ENCODE results near the gene MMD2. TPM values are rescaled to one million over a fixed set of nuclear protein-coding genes. Genes with fewer than 3 reads are reported as not detected.

MMD2 gene
- not detected in 2 replicates for total RNA-seq
- long read RNA-seq = 0 reads

GRCh38 chr7:4958477-4959301 lies at the start of gene MMD2:
TSS of gene MMD2 (minus strand) at chr7:4959187. CDS start at chr7:4959017, 170 bp downstream.
- Mint-ChIP-seq H3K27me3 (peaks cover 55% of the 10 kb centered on the region), H3K36me3 (ENCODE audit: insufficient read depth) (no peaks in the 10 kb centered on the region), H3K9me3 (ENCODE audit: low read depth) (peaks cover 3% of the 10 kb centered on the region), H3K4me3 (ENCODE audit: low read depth) (peak within 1 kb of the TSS; percentile 73), H3K27ac (no peak within 1 kb of the TSS), H3K4me1 (ENCODE audit: low read depth) (peaks cover 5% of the 10 kb centered on the region)
- DNase-seq (ENCODE audit: low spot score, unreplicated experiment) = no peak
- no peak for TF ChIP-seq CTCF (IDR thresholded peaks at IDR 0.05; ENCODE audit: unreplicated experiment)

GRCh38 chr7:5005066-5005465 lies 46.1 kb upstream of the MMD2 start:
- TF ChIP-seq CTCF (IDR thresholded peaks at IDR 0.05; ENCODE audit: unreplicated experiment) = no peak
- Mint-ChIP-seq H3K27ac (no peak overlapping the region), H3K4me3 (ENCODE audit: low read depth) (no peak overlapping the region), H3K9me3 (ENCODE audit: low read depth) (peaks cover 6% of the 10 kb centered on the region), H3K4me1 (ENCODE audit: low read depth) (no peaks in the 10 kb centered on the region), H3K36me3 (ENCODE audit: insufficient read depth) (peaks cover 24% of the 10 kb centered on the region), H3K27me3 (no peaks in the 10 kb centered on the region)
- DNase-seq (ENCODE audit: low spot score, unreplicated experiment) = no peak

DNA sequence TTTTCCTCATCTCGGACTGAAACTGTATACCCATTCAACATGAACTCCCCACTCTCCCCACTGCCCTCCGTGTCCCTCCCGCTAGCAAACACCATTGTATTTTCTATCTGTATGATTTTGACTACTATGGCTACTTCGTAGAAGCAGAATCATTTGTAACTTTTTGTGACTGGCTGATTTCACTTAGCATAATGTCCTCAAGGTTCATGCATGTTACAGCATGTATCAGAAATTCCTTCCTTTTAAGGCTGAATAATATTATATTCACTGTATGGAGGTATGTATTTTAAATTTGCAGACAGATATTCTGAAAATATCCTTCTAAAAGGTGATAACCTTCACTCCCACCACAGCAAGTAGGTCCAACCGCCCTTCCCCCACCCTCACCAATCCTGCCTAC lies 42.9 kb upstream of the MMD2 start:
- H3K4me1 Mint-ChIP-seq (ENCODE audit: low read depth) = no peaks in the 10 kb centered on the region
- H3K27me3 Mint-ChIP-seq = no peaks in the 10 kb centered on the region
- H3K36me3 Mint-ChIP-seq (ENCODE audit: insufficient read depth) = peaks cover 15% of the 10 kb centered on the region
- DNase-seq (ENCODE audit: low spot score, unreplicated experiment) = no peak
- H3K9me3 Mint-ChIP-seq (ENCODE audit: low read depth) = no peaks in the 10 kb centered on the region
- TF ChIP-seq CTCF (IDR thresholded peaks at IDR 0.05; ENCODE audit: unreplicated experiment) = no peak
- no peak overlapping the region for H3K27ac Mint-ChIP-seq
- no peak overlapping the region for H3K4me3 Mint-ChIP-seq (ENCODE audit: low read depth)

DNA sequence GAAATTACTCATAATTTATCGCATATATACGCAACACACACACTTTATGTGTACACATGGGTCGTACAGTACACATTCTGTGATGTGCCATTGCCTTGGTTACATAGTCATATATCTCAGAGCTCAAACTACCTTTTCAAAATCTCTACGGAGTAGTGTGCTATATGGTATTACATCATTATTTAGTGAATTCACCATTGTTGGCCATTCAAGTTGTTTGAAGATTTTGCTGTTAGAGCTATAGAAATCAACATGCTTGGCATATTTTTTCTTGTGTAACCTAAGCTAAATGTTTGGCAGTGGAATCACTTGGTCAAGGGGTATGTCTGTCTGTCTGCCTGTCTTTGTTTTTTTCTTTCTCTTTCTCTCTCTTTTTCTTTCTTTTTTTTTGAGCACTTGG lies 42.0 kb upstream of the MMD2 start:
- peaks cover 16% of the 10 kb centered on the region for H3K36me3 Mint-ChIP-seq (ENCODE audit: insufficient read depth)
- DNase-seq (ENCODE audit: low spot score, unreplicated experiment) = no peak
- no peaks in the 10 kb centered on the region for H3K9me3 Mint-ChIP-seq (ENCODE audit: low read depth)
- H3K4me1 Mint-ChIP-seq (ENCODE audit: low read depth) = no peaks in the 10 kb centered on the region
- no peak overlapping the region for H3K27ac Mint-ChIP-seq
- no peak for TF ChIP-seq CTCF (IDR thresholded peaks at IDR 0.05; ENCODE audit: unreplicated experiment)
- no peak overlapping the region for H3K4me3 Mint-ChIP-seq (ENCODE audit: low read depth)
- no peaks in the 10 kb centered on the region for H3K27me3 Mint-ChIP-seq

- peak overlapping the region; percentile 26 for H3K27ac Mint-ChIP-seq
- no peaks in the 10 kb centered on the region for H3K4me1 Mint-ChIP-seq (ENCODE audit: low read depth)
- no peak for DNase-seq (ENCODE audit: low spot score, unreplicated experiment)
- TF ChIP-seq CTCF (IDR thresholded peaks at IDR 0.05; ENCODE audit: unreplicated experiment) = no peak
- H3K36me3 Mint-ChIP-seq (ENCODE audit: insufficient read depth) = peaks cover 19% of the 10 kb centered on the region
- no peaks in the 10 kb centered on the region for H3K9me3 Mint-ChIP-seq (ENCODE audit: low read depth)
- H3K27me3 Mint-ChIP-seq = no peaks in the 10 kb centered on the region
- H3K4me3 Mint-ChIP-seq (ENCODE audit: low read depth) = no peak overlapping the region
Observed at GRCh38 chr7:4999369-4999950, 40.5 kb upstream of the MMD2 start.
